HAP-1 (cell line): ENCODE measurements around the gene C10orf88.

Experiments
- DNase-seq, 2 experiments: peaks; one replicate each; pipeline ENCODE4 v3.0.0-alpha.2; 2016 to 2020; ENCODE audit warnings: low spot score in 2 of 2
- H3K27me3 ChIP-seq: fragments of 250-450 bp; sonication (Bioruptor Pico); 2 replicates; pipeline ENCODE4 v1.5.1; 2020; ENCODE audit warnings: low read depth, mild to moderate bottlenecking, moderate library complexity
- H3K36me3 ChIP-seq: fragments of 250-450 bp; sonication (Bioruptor Pico); replicated peaks from 2 replicates; pipeline ENCODE4 v1.5.1; 2020; ENCODE audit warnings: mild to moderate bottlenecking
- H3K4me1 ChIP-seq: fragments of 250-450 bp; sonication (Bioruptor Pico); 2 replicates; pipeline ENCODE4 v1.5.1; 2020; ENCODE audit warnings: mild to moderate bottlenecking
- H3K4me3 ChIP-seq: fragments of 250-450 bp; sonication (Bioruptor Pico); 2 replicates; pipeline ENCODE4 v1.5.1; 2020; ENCODE audit warnings: mild to moderate bottlenecking, moderate library complexity
- H3K9me3 ChIP-seq: fragments of 250-450 bp; sonication (Bioruptor Pico); 2 replicates; pipeline ENCODE4 v1.5.1; 2020; ENCODE audit warnings: mild to moderate bottlenecking, moderate library complexity
- in situ Hi-C: fragments of 300-500 bp; cut with MboI; formaldehyde crosslinking; loops from 3 replicates; pipeline ENCODE4 v1.14.3; 2020; ENCODE audit warnings: low sequenced_read_pairs, inconsistent platforms, mixed read lengths

Gene C10orf88

GRCh38 chr10:122953902-122954730, at the start of gene C10orf88:
Gene C10orf88 (minus strand): TSS chr10:122954227. CDS start chr10:122954178, 49 bp downstream.
- Histone ChIP-seq H3K27me3 (no peaks in the 10 kb centered on the region), H3K9me3 (no peaks in the 10 kb centered on the region), H3K36me3 (peaks cover 10% of the 10 kb centered on the region; the same call in 1 of the 2 replicates), H3K4me3 (peak within 1 kb of the TSS; percentile 89), H3K4me1 (peaks cover 7% of the 10 kb centered on the region)
- DNase-seq: peak; percentile 95 to 97
- in situ Hi-C loops: no loop called here

DNA sequence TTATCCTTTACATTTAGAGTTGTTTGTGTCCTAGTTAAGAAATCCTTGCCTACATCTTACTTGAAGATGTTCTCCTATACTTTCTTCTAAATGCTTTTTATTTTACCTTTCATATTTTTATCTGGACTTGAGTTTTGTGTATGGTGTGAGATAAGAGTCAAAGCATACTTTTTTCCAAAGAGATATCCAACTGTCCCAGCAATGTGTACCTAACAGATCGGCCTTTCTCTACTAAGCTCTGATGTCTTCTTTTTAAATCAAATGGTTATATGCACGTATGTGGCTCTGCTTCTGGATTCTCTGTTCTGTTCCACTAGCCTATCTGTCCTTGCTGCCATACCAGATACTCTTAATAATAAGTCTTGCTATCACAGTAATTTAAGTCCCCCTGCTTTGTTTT, 47.3 kb upstream of the C10orf88 start:
- no peaks in the 10 kb centered on the region for H3K9me3 ChIP-seq
- peaks cover 17% of the 10 kb centered on the region for H3K4me1 ChIP-seq
- no peaks in the 10 kb centered on the region for H3K27me3 ChIP-seq
- DNase-seq: no peak
- no peak overlapping the region for H3K4me3 ChIP-seq
- no peaks in the 10 kb centered on the region; the same call in none of the 2 replicates for H3K36me3 ChIP-seq
- in situ Hi-C loops: no loop called here

DNA sequence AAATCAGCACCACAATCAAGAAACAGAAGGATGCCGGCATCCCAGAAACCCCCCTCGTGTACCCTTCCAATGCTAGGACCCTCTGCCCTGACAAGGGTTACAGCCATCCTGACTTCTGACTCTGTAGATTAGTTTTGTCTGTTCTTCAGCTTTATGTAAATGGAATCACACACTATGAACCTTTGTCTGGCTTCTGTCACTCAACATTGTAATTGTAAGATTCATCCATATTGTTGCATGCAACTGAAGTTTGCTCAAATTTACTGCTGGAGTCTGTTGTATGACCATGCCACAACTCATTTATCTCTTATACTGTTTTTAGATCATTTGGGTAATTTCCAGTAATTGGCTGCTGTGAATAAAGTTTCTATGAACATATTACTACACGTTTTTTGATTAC, 46.1 kb upstream of the C10orf88 start:
- Histone ChIP-seq H3K27me3 (no peaks in the 10 kb centered on the region), H3K36me3 (peaks cover 7% of the 10 kb centered on the region), H3K4me3 (no peak overlapping the region), H3K9me3 (no peaks in the 10 kb centered on the region), H3K4me1 (peaks cover 15% of the 10 kb centered on the region)
- in situ Hi-C loops: no loop called here
- no peak for DNase-seq

DNA sequence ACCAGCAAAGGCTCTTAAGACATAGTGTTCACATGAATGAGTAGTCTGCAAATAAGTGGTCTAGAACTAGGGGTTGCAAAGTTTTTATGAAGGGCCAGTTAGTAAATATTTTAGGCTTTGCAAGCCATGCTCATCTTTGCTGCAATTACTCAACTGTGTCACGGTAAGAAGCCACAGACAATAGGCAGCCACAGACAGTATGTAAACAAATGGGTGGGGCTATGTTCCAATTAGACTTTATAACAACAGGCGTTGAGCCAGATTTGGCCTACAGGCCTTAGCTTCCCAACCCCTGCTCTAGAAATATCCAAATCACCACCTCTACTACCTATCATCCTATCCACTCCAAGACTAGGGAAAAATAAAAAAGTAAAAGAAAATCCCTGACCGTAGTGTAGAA, 45.3 kb upstream of the C10orf88 start:
- Histone ChIP-seq H3K36me3 (peaks cover 10% of the 10 kb centered on the region), H3K27me3 (no peaks in the 10 kb centered on the region), H3K4me1 (peaks cover 15% of the 10 kb centered on the region), H3K4me3 (no peak overlapping the region), H3K9me3 (no peaks in the 10 kb centered on the region)
- in situ Hi-C loops: no loop called here
- DNase-seq: peak in 1 of 2 experiments; percentile 15

GRCh38 chr10:122998934-122999333, 44.9 kb upstream of the C10orf88 start:
- in situ Hi-C loops: no loop called here

DNA sequence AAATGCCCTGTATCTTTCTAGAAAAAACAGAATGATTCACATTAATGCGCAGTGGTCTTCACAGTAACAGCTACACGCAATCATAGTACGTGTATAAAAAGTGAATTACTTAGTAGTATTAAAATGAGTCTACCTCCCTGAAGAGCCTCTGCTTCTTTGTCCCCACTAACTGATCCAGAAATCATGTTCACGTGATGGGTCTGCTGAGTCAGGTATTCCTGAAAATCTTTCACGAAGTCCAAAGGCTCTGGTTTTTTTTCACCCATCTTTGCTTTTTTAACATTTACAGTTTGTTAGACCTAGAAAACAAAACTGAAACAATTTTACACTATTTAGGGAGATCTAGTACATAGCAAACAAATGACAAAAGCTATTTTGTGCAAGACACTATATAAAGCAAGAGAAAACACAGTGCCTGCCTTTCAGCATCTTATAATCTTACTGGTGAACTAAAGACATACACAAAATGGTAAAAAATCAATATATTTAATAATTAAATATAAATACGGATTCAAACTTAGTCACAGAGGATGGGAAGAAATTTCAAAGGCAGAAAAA, 44.4 kb upstream of the C10orf88 start:
- peaks cover 19% of the 10 kb centered on the region for H3K36me3 ChIP-seq
- no peaks in the 10 kb centered on the region for H3K9me3 ChIP-seq
- no peak for DNase-seq
- H3K4me1 ChIP-seq: peaks cover 15% of the 10 kb centered on the region
- in situ Hi-C loops: no loop called here
- H3K4me3 ChIP-seq: no peak overlapping the region
- H3K27me3 ChIP-seq: no peaks in the 10 kb centered on the region

More at GRCh38 chr10:122998934-122999333, 44.9 kb upstream of the C10orf88 start:
- H3K9me3 ChIP-seq: no peaks in the 10 kb centered on the region
- H3K4me1 ChIP-seq: peaks cover 15% of the 10 kb centered on the region
- H3K27me3 ChIP-seq: no peaks in the 10 kb centered on the region
- peaks cover 15% of the 10 kb centered on the region for H3K36me3 ChIP-seq
- no peak overlapping the region for H3K4me3 ChIP-seq
- no peak for DNase-seq

- Histone ChIP-seq H3K4me1 (peaks cover 15% of the 10 kb centered on the region), H3K27me3 (no peaks in the 10 kb centered on the region), H3K36me3 (peaks cover 22% of the 10 kb centered on the region), H3K9me3 (no peaks in the 10 kb centered on the region), H3K4me3 (no peak overlapping the region)
- no peak for DNase-seq
- in situ Hi-C loops: no loop called here
Measured at GRCh38 chr10:122997864-122998263, 43.8 kb upstream of the C10orf88 start.

- no peak overlapping the region for H3K4me3 ChIP-seq
- no peak for DNase-seq
- in situ Hi-C loops: no loop called here
Measured at GRCh38 chr10:122995936-122996335, 41.9 kb upstream of the C10orf88 start.

GRCh38 chr10:122993797-122994336, 39.8 kb upstream of the C10orf88 start:
- H3K4me3 ChIP-seq: no peak overlapping the region
- no peaks in the 10 kb centered on the region for H3K4me1 ChIP-seq
- in situ Hi-C loops: no loop called here
- H3K36me3 ChIP-seq: peaks cover 22% of the 10 kb centered on the region
- no peaks in the 10 kb centered on the region for H3K27me3 ChIP-seq
- DNase-seq: no peak
- H3K9me3 ChIP-seq: no peaks in the 10 kb centered on the region

More at GRCh38 chr10:122995936-122996335, 41.9 kb upstream of the C10orf88 start:
- Histone ChIP-seq H3K27me3 (no peaks in the 10 kb centered on the region), H3K36me3 (peaks cover 22% of the 10 kb centered on the region), H3K9me3 (no peaks in the 10 kb centered on the region), H3K4me1 (peaks cover 15% of the 10 kb centered on the region)

DNA sequence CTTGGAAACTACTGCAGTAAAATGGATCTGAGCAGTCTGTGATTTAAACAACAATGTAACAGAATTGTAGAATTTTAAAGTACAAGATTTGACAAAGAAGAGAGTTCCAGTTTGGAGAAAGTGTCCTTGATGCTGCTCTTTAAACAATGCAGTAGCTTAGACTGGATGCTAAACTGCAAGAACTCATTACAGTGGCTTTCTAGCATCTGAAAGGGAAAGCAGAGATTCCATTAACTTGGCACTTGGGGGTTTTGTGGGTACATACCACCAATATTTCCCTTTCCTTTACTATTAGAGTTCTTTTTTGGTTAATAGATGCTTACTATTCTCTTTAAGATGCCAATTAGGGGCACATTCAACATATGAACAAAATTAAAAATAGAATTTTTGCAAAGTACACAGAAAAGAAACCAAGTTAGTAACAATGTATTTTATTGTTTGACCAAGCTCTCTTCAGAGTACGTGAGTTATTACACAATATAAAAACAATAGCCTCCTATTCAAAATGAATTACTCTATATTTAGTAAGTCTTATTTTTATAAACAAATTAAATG, 38.1 kb upstream of the C10orf88 start:
- Histone ChIP-seq H3K36me3 (peaks cover 22% of the 10 kb centered on the region), H3K9me3 (no peaks in the 10 kb centered on the region), H3K4me3 (no peak overlapping the region), H3K4me1 (no peaks in the 10 kb centered on the region), H3K27me3 (no peaks in the 10 kb centered on the region)
- in situ Hi-C loops: no loop called here
- no peak for DNase-seq

GRCh38 chr10:122990278-122990677, 36.3 kb upstream of the C10orf88 start:
- H3K27me3 ChIP-seq: no peaks in the 10 kb centered on the region
- H3K36me3 ChIP-seq: peaks cover 16% of the 10 kb centered on the region
- no peaks in the 10 kb centered on the region for H3K9me3 ChIP-seq
- no peak for DNase-seq
- H3K4me1 ChIP-seq: peaks cover 6% of the 10 kb centered on the region; the same call in 1 of the 2 replicates
- in situ Hi-C loops: no loop called here
- H3K4me3 ChIP-seq: no peak overlapping the region

DNA sequence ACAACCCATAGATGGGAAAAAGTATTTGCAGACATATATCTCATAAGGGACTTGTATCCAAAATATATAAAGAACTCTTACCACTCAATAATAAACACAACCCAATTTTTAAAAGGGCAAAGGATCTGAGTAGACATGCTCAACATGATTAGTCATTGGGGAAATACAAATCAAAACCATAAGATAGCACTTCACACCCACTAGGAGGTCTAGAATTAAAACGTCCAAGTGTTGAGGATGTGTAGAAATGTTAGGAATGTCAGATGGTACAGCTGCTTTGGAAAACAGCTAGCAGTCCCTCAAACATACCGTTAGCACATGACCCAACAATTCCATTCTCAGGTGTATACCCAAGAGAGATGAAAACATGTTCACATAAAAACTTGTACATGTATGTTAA, 34.5 kb upstream of the C10orf88 start:
- H3K9me3 ChIP-seq: no peaks in the 10 kb centered on the region
- H3K36me3 ChIP-seq: peaks cover 3% of the 10 kb centered on the region
- in situ Hi-C loops: no loop called here
- H3K4me1 ChIP-seq: peaks cover 6% of the 10 kb centered on the region; the same call in 1 of the 2 replicates
- H3K4me3 ChIP-seq: no peak overlapping the region
- no peaks in the 10 kb centered on the region for H3K27me3 ChIP-seq
- DNase-seq: no peak

GRCh38 chr10:122986335-122986734, 32.3 kb upstream of the C10orf88 start:
- DNase-seq: peak; percentile 64 to 89
- Histone ChIP-seq H3K4me3 (no peak overlapping the region), H3K27me3 (no peaks in the 10 kb centered on the region), H3K36me3 (no peaks in the 10 kb centered on the region), H3K9me3 (no peaks in the 10 kb centered on the region), H3K4me1 (peaks cover 6% of the 10 kb centered on the region; the same call in 1 of the 2 replicates)
- in situ Hi-C loops: no loop called here

GRCh38 chr10:122984708-122985107, 30.7 kb upstream of the C10orf88 start:
- Histone ChIP-seq H3K36me3 (no peaks in the 10 kb centered on the region), H3K4me1 (peaks cover 12% of the 10 kb centered on the region), H3K4me3 (no peak overlapping the region), H3K27me3 (no peaks in the 10 kb centered on the region), H3K9me3 (no peaks in the 10 kb centered on the region)
- DNase-seq: no peak
- in situ Hi-C loops: no loop called here
